Measurements from ENCODE around the gene RPEL1.
"Not testable (repeated sequence)": the region's sequence is repeated elsewhere in the genome, so short reads cannot be mapped to it uniquely, and the experiment has no call there.

The RPEL1 gene

DNA sequence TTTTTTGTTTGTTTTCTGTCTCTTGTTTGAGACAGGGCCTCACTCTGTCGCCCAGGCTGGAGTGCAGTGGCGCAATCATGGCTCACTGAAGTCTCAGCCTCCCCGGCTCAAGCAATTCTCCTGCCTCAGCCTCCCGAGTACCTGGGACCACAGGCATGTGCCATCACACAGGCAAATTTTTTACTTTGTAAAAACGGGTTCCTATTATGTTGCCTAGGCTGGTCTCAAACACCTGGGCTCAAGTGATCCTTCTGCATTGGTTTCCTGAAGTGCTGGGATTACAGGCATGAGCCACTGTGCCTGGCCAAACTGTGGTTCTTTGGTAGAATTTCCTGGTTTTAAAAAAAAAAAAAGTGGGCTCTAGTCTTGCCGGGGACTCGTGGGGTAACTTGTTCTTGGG lies at the start of gene RPEL1:
TSS of gene RPEL1 (plus strand) at position 301 of the 400 bp plus-strand sequence. CDS start 110 bp downstream, outside the sequence.
- DNase-seq = not testable (repeated sequence)

GRCh38 chr10:103196516-103196915 lies 49.2 kb upstream of the RPEL1 start:
- no peak for DNase-seq

DNA sequence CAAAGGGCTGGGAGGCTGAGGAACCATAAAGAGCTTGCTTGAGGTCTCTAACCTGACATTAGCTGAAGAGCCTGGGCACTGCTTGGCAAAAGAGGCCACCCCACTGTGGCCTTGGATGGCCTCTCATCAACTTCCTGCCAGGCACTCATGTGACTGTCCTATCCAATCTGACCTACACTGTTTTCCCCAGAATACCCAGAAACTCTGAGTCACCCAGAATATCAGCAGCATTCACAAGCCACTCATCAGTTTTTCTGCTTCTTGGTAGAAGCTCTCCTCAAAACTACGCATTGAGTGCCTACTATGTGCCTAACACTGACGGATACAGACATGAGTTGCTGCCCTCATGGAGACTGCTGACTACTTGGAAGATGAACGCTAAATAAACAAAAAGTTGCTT lies 48.5 kb upstream of the RPEL1 start:
- DNase-seq = no peak

- no peak for DNase-seq
These were observed 47.8 kb upstream of the RPEL1 start for GRCh38 chr10:103197903-103198302.

GRCh38 chr10:103198648-103199047 lies 47.0 kb upstream of the RPEL1 start:
- DNase-seq = no peak

- DNase-seq = no peak
These were observed 46.2 kb upstream of the RPEL1 start for GRCh38 chr10:103199488-103199887.

- DNase-seq = no peak
These were observed 43.4 kb upstream of the RPEL1 start for GRCh38 chr10:103202319-103202718.

DNA sequence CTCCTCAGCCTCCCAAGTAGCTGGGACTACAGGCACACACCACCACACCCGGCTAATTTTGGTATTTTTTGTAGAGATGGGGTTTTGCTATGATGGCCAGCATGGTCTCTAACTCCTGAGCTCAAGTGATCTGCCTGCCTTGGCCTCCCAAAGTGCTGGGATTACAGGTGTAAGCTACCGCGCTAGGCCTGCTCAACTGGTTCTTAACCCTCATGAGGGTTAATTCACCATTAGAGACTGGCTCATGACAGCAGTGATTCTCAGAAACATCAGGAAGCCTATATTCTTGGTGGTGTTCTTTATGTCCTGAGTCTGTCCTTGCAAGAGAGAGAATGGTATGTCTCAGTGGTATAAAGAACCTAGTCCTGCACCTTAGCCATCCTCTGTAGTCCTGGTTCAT lies 42.2 kb upstream of the RPEL1 start:
- no peak for DNase-seq

DNA sequence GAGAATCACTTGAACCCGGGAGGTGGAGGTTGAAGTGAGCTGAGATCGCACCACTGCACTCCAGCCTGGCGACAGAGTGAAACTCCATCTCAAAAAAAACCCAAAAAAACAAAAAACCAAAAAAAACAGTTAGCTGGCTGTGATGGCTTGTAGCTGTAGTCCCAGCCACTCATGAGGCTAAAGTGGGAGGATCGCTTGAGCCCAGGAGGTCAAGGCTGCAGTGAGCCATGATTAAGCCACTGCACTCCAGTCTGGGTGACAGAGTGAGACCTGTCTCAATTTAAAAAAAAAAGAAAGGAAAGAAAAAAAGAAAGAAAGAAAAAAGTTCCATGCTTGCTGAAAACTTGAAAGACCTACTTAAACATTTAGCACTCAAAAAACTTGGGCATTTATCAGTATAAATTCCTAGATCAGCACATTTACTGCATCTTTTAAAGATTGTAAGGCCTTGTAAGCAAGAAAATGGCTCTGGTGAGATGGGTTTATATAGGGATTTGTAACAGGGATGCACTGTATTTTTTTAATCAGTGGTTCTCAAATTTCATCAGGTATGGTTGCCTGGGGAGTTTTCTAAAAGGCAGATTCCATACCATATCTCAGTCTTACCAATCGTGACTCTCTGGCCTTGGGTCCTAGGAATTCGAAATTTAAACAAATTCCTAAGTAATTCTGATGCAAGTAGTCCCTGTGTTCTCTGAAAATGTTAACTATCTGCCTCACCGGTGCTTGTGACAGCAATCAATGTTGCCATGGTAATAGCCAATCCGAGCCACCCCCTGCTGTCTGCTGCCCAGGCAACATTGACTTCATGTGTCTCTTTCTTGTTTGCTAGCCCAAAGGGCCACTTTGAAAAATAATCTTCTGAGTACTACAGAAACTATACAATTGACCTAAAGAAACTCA lies 41.1 kb upstream of the RPEL1 start:
- no peak for DNase-seq

DNA sequence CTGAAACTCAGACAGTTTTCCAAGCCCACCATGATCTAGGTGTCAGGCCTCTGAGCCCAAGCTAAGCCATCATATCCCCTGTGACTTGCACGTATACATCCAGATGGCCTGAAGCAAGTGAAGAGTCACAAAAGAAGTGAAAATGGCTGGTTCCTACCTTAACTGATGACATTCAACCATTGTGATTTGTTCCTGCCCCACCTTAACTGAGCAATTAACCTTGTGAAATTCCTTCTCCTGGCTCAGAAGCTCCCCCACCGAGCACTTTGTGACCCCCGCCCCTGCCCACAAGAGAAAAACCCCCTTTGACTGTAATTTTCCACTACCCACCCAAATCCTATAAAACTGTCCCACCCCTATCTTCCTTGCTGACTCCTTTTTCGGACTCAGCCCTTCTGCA lies 40.3 kb upstream of the RPEL1 start:
- not testable (repeated sequence) for DNase-seq

DNA sequence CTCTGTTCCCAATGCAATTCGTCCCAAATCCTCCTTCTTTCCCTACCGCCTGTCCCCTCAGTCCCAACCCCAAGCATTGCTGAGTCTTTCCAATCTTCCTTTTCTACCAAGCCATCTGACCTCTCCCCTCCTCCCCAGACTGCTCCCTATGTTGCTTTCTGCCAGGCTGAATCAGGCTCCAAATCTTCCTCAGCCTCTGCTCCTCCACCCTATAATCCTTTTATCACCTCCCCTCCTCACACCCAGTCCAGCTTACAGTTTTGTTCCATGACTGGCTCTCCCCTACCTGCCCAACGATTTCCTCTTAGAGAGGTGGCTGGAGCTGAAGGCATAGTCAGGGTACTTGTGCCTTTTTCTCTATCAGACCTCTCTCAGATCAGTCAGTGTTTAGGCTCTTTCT lies 39.0 kb upstream of the RPEL1 start:
- DNase-seq = not testable (repeated sequence)

DNA sequence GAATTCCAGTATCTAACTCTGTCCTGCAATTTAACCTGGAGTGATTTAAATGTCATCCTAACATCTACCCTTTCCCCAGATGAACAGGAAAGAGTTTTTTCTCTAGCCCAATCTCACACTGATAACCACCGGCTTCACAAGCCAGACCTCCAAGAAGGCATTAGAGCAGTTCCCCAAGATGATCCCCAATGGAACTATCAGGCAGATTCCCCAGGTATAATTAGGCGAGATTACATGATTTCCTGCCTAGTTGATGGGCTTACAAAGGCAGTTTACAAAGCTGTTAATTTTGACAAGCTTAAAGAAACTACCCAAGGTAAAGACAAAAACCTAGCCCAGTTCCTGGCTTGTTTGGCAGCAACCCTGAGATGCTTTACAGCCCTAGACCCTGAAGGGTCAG lies 38.5 kb upstream of the RPEL1 start:
- DNase-seq = no peak

DNA sequence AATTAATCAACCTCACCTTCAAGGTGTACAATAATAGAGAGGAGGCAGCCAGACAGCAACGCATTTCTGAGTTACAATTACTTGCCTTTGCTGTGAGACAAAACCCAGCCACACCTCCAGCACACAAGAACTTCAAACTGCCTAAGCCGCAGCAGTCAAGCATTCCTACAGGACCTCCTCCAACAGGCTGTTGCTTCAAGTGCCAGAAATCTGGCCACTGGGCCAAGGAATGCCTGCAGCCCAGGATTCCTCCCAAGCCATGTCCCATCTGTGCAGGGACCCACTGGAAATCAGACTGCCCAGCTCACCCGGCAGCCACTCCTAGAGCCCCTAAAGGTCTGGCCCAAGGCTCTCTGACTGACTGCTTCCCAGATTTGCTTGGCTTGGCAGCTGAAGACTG lies 38.0 kb upstream of the RPEL1 start:
- DNase-seq = not testable (repeated sequence)

DNA sequence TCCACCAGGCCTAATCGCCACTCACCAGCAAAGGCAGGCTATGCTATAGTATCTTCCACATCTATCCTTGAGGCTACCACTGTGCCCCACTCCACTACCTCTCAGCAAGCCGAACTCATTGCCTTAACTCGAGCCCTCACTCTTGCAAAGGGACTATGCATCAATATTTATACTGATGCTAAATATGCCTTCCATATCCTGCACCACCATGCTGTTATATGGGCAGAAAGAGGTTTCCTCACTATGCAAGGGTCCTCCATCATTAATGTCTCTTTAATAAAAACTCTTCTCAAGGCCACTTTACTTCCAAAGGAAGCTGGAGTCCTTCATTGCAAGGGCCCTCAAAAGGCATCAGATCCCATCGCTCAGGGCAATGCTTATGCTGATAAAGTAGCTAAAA lies 35.4 kb upstream of the RPEL1 start:
- not testable (repeated sequence) for DNase-seq

DNA sequence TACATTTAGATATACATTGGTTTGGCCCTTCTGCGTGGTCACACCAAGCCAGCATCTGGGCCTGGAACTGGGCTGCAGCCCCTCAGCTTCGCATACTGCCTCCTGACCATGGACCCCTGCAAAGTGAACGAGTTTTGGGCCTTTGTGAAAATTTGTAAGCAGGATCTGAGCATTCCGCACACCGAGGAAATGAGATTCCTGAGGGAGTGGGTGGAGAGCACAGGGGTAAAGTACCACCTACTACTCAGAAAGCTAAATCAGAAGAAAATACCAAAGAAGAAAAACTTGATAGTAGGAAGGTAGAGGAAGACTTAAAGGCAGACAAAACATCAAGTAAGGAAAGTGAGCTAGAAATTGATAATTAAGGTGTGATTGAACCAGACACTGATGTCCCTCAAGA lies 30.1 kb upstream of the RPEL1 start:
- no peak for DNase-seq

DNA sequence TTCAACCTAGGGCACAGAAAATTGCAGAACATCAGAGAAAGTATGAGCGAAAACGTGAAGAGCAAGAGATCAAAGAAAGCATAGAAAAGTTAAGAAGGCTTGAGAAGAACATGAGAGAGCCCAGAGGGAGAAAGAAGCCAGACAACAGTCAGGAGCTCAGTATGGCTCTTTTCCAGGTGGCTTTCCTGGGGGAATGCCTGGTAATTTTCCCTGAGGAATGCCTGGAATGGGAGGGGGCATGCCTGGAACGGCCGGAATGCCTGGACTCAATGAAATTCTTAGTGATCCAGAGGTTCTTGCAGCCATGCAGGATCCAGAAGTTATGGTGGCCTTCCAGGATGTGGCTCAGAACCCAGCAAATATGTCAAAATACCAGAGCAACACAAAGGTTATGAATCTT lies 29.3 kb upstream of the RPEL1 start:
- DNase-seq = not testable (repeated sequence)

- DNase-seq = no peak
These were observed 21.6 kb upstream of the RPEL1 start for GRCh38 chr10:103224133-103224532.

- not testable (repeated sequence) for DNase-seq
These were observed 21.0 kb upstream of the RPEL1 start for GRCh38 chr10:103224721-103225120.

GRCh38 chr10:103225939-103226338 lies 19.7 kb upstream of the RPEL1 start:
- no peak for DNase-seq

DNA sequence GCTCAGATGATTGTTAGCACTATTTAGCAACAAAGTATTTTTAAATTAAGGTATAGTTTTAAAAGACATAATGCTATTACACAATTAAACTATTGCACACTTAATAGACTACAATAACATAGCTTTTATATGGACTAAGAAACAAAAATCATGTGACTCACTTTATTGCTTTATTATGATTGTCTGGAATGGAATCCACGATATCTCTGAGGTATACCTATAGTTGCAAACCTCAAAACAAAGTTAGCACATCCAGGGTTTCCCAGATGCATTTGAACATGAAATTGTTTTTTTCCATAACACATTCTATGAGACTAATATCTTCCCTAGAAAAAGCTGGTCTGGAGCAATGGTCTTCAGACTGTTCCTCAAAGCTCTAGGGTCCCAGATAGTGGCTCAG lies 18.3 kb upstream of the RPEL1 start:
- DNase-seq = no peak

- no peak for DNase-seq
These were observed 14.6 kb upstream of the RPEL1 start for GRCh38 chr10:103231047-103231551.

DNA sequence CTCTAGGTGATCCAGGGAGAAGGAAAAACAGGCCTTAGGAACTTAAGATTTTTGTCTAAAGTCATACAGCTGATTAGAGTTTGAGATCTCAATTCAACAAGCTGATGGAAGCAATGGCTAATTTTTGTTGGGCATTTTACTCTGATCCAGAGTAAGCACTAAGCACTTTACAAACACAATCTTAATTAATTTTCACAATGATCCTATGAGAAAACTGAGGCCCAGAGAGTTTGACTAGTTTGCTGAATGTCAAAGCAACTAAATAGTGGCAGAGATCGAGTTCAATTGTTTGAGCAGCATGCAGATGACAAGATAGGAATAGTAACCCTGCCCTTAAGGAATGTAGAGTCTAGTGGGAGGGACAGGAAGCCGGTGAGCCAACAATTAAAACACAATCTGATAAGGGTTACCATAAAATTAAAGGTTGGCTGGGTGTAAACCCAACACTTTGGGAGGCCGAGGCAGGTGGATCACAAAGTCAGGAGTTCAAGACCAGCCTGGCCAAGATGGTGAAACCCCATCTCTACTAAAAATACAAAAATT lies 13.5 kb upstream of the RPEL1 start:
- DNase-seq = no peak

GRCh38 chr10:103232772-103233488 lies 12.8 kb upstream of the RPEL1 start:
- DNase-seq = no peak

DNA sequence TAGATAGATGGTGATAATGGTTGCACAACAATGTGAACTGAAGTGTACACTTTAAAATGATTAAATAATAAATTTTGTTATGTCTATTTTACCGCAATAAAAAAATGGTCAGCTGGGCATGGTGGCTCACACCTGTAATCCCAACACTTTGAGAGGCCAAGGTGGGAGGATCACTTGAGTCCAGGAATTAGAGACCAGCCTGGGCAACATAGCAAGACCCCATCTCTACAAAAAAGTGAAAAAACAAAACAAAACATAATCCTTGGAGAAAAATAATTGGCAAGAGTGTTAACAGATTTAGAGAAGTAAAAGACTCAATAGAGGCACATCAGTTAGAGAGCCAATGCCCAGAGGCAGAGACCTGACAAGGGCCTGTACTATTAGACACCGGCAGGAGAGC lies 9.9 kb upstream of the RPEL1 start:
- DNase-seq = no peak
